Measurements from ENCODE around the gene SETD1B. TPM values are rescaled to one million over a fixed set of nuclear protein-coding genes. Genes with fewer than 3 reads are reported as not detected.
"Not testable (repeated sequence)": the region's sequence is repeated elsewhere in the genome, so short reads cannot be mapped to it uniquely, and the experiment has no call there.

The SETD1B gene
- total RNA-seq, 2 experiments from 2014 or later = 15.0 to 15.6 TPM

- no peaks in the 10 kb centered on the region for H3K27me3 Mint-ChIP-seq
- H3K9me3 Mint-ChIP-seq = no peaks in the 10 kb centered on the region
- peaks cover 68% of the 10 kb centered on the region for H3K36me3 Mint-ChIP-seq
- H3K27ac Mint-ChIP-seq = peak overlapping the region; percentile 98
- H3K4me3 Mint-ChIP-seq = peak overlapping the region; percentile 83
- peaks cover 79% of the 10 kb centered on the region for H3K4me1 Mint-ChIP-seq
- peak; percentile 49 for DNase-seq
These were observed 15.5 kb upstream of the SETD1B start for GRCh38 chr12:121788176-121788818.

- peaks cover 71% of the 10 kb centered on the region for H3K4me1 Mint-ChIP-seq
- H3K27me3 Mint-ChIP-seq = no peaks in the 10 kb centered on the region
- peak overlapping the region; percentile 83 for H3K4me3 Mint-ChIP-seq
- H3K36me3 Mint-ChIP-seq = peaks cover 61% of the 10 kb centered on the region
- H3K9me3 Mint-ChIP-seq = no peaks in the 10 kb centered on the region
- peak; percentile 57 for DNase-seq
- H3K27ac Mint-ChIP-seq = peak overlapping the region; percentile 98
These were observed 14.5 kb upstream of the SETD1B start for GRCh38 chr12:121789233-121789781.

- Mint-ChIP-seq H3K27me3 (no peaks in the 10 kb centered on the region), H3K9me3 (no peaks in the 10 kb centered on the region), H3K27ac (peak overlapping the region; percentile 98), H3K4me3 (peak overlapping the region; percentile 83), H3K36me3 (peaks cover 56% of the 10 kb centered on the region), H3K4me1 (peaks cover 71% of the 10 kb centered on the region)
- DNase-seq = peak; percentile 94
These were observed 13.7 kb upstream of the SETD1B start for GRCh38 chr12:121789800-121790728.

GRCh38 chr12:121790785-121791184 lies 13.0 kb upstream of the SETD1B start:
- H3K9me3 Mint-ChIP-seq, DNase-seq, H3K27me3 Mint-ChIP-seq: not testable (repeated sequence)
- Mint-ChIP-seq H3K4me1 (peaks cover 75% of the 10 kb centered on the region), H3K36me3 (peaks cover 54% of the 10 kb centered on the region), H3K4me3 (peak overlapping the region; percentile 96), H3K27ac (peak overlapping the region; percentile 98)

- DNase-seq = peak; percentile 46
- H3K4me1 Mint-ChIP-seq = peaks cover 63% of the 10 kb centered on the region
- no peaks in the 10 kb centered on the region for H3K27me3 Mint-ChIP-seq
- H3K4me3 Mint-ChIP-seq = peak overlapping the region; percentile 96
- peaks cover 42% of the 10 kb centered on the region for H3K36me3 Mint-ChIP-seq
- H3K27ac Mint-ChIP-seq = peak overlapping the region; percentile 98
- no peaks in the 10 kb centered on the region for H3K9me3 Mint-ChIP-seq
These were observed 11.9 kb upstream of the SETD1B start for GRCh38 chr12:121791671-121792551.

- no peaks in the 10 kb centered on the region for H3K9me3 Mint-ChIP-seq
These were observed 11.0 kb upstream of the SETD1B start for GRCh38 chr12:121792607-121793439.

GRCh38 chr12:121793440-121793837 lies 10.4 kb upstream of the SETD1B start, which contains the start of gene RHOF:
TSS of gene RHOF (minus strand) at chr12:121793688. CDS start at chr12:121793633, 55 bp downstream.
- DNase-seq = no peak
- peak within 1 kb of the TSS; percentile 96 for H3K4me3 Mint-ChIP-seq

More at GRCh38 chr12:121792607-121793439, 11.0 kb upstream of the SETD1B start:
- peak overlapping the region; percentile 96 for H3K4me3 Mint-ChIP-seq
- H3K36me3 Mint-ChIP-seq = peaks cover 35% of the 10 kb centered on the region
- peaks cover 62% of the 10 kb centered on the region for H3K4me1 Mint-ChIP-seq
- peak overlapping the region; percentile 98 for H3K27ac Mint-ChIP-seq
- no peaks in the 10 kb centered on the region for H3K27me3 Mint-ChIP-seq
- peak; percentile 81 for DNase-seq

GRCh38 chr12:121793838-121794533 lies 9.8 kb upstream of the SETD1B start:
- peak overlapping the region; percentile 96 for H3K4me3 Mint-ChIP-seq
- H3K36me3 Mint-ChIP-seq = peaks cover 34% of the 10 kb centered on the region
- DNase-seq = peak; percentile 98
- no peaks in the 10 kb centered on the region for H3K9me3 Mint-ChIP-seq
- H3K27ac Mint-ChIP-seq = peak overlapping the region; percentile 92
- no peaks in the 10 kb centered on the region for H3K27me3 Mint-ChIP-seq
- peaks cover 61% of the 10 kb centered on the region for H3K4me1 Mint-ChIP-seq

More at GRCh38 chr12:121793440-121793837, 10.4 kb upstream of the SETD1B start, which contains the start of gene RHOF:
- Mint-ChIP-seq H3K36me3 (peaks cover 33% of the 10 kb centered on the region), H3K27me3 (no peaks in the 10 kb centered on the region), H3K9me3 (no peaks in the 10 kb centered on the region), H3K27ac (peak within 1 kb of the TSS; percentile 98), H3K4me1 (peaks cover 61% of the 10 kb centered on the region)

GRCh38 chr12:121794534-121795033 lies 9.2 kb upstream of the SETD1B start:
- DNase-seq = peak; percentile 56
- Mint-ChIP-seq H3K27ac (peak overlapping the region; percentile 92), H3K27me3 (no peaks in the 10 kb centered on the region), H3K9me3 (no peaks in the 10 kb centered on the region), H3K36me3 (peaks cover 33% of the 10 kb centered on the region), H3K4me1 (peaks cover 62% of the 10 kb centered on the region), H3K4me3 (peak overlapping the region; percentile 96)

GRCh38 chr12:121795034-121795968 lies 8.5 kb upstream of the SETD1B start:
- H3K9me3 Mint-ChIP-seq = no peaks in the 10 kb centered on the region
- H3K4me1 Mint-ChIP-seq = peaks cover 55% of the 10 kb centered on the region
- peak; percentile 78 for DNase-seq
- peak overlapping the region; percentile 92 for H3K27ac Mint-ChIP-seq
- H3K36me3 Mint-ChIP-seq = peaks cover 27% of the 10 kb centered on the region
- H3K27me3 Mint-ChIP-seq = no peaks in the 10 kb centered on the region
- H3K4me3 Mint-ChIP-seq = peak overlapping the region; percentile 96

GRCh38 chr12:121796855-121797751 lies 6.7 kb upstream of the SETD1B start:
- Mint-ChIP-seq H3K4me3 (peak overlapping the region; percentile 79), H3K36me3 (peaks cover 24% of the 10 kb centered on the region), H3K27me3 (no peaks in the 10 kb centered on the region), H3K4me1 (peaks cover 46% of the 10 kb centered on the region), H3K9me3 (no peaks in the 10 kb centered on the region), H3K27ac (peak overlapping the region; percentile 63)
- DNase-seq = no peak

Data from activated naive CD8-positive, alpha-beta T cell treated with anti-CD3 and anti-CD28 coated beads for 36 hours (primary cell).